ENCODE data around the gene PBX3. TPM values are rescaled to one million over a fixed set of nuclear protein-coding genes. Genes with fewer than 3 reads are reported as not detected.

PBX3 gene
- total RNA-seq, 1 donor from 2014 or later: 37.7 TPM

GRCh38 chr9:125910286-125910685, 163.1 kb downstream of the PBX3 start:
- Mint-ChIP-seq H3K27me3 (no peaks in the 10 kb centered on the region), H3K4me3 (ENCODE audit: low read depth) (no peak overlapping the region), H3K36me3 (ENCODE audit: insufficient read depth) (no peaks in the 10 kb centered on the region), H3K4me1 (ENCODE audit: low read depth) (peaks cover 5% of the 10 kb centered on the region), H3K27ac (no peak overlapping the region), H3K9me3 (ENCODE audit: low read depth) (no peaks in the 10 kb centered on the region)
- TF ChIP-seq, protein P1, sequence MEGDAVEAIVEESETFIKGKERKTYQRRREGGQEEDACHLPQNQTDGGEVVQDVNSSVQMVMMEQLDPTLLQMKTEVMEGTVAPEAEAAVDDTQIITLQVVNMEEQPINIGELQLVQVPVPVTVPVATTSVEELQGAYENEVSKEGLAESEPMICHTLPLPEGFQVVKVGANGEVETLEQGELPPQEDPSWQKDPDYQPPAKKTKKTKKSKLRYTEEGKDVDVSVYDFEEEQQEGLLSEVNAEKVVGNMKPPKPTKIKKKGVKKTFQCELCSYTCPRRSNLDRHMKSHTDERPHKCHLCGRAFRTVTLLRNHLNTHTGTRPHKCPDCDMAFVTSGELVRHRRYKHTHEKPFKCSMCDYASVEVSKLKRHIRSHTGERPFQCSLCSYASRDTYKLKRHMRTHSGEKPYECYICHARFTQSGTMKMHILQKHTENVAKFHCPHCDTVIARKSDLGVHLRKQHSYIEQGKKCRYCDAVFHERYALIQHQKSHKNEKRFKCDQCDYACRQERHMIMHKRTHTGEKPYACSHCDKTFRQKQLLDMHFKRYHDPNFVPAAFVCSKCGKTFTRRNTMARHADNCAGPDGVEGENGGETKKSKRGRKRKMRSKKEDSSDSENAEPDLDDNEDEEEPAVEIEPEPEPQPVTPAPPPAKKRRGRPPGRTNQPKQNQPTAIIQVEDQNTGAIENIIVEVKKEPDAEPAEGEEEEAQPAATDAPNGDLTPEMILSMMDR (IDR thresholded peaks at IDR 0.05; ENCODE audit: unreplicated experiment): no peak
- no peak for DNase-seq (ENCODE audit: low spot score, unreplicated experiment)

DNA sequence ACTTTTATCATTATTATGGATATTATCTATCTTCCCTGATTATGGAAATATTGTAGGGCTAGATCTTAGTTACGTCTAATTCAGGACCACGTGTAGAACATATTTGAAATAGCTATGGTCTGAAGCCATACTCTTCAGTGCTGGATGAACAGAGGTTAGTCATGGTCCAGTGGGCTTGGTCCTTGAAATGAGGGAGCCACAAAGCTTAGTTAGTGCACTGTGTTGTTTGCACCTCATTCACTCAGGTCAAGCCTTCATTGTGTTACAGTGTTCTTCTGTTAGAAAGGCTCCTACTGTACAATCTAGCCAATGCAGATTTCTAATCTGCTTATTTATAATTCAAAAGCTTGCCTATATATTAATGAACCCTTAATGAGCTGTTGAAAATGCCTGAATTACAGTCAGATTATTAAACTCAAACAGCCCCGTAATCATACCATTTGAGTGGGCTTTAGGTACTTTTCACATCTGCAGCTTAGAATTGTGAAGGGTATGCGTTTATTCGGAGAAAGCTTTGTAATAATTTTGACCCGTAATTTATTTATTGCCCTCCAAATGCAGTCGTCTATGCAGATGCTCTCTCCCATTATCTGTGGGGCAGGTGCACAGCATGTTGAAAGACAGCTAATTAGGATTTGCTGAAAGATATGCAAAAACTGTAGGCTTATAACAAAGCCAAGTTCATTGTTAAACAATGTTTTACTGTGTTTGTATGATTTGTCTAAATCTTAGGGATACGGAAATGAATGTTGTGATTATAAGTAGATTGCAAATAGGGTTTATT, 164.9 kb downstream of the PBX3 start:
- H3K27me3 Mint-ChIP-seq: no peaks in the 10 kb centered on the region
- peaks cover 6% of the 10 kb centered on the region for H3K4me1 Mint-ChIP-seq (ENCODE audit: low read depth)
- H3K36me3 Mint-ChIP-seq (ENCODE audit: insufficient read depth): no peaks in the 10 kb centered on the region
- no peak for DNase-seq (ENCODE audit: low spot score, unreplicated experiment)
- TF ChIP-seq, protein P1 (IDR thresholded peaks at IDR 0.05; ENCODE audit: unreplicated experiment): no peak
- no peak overlapping the region for H3K27ac Mint-ChIP-seq
- H3K9me3 Mint-ChIP-seq (ENCODE audit: low read depth): no peaks in the 10 kb centered on the region
- no peak overlapping the region for H3K4me3 Mint-ChIP-seq (ENCODE audit: low read depth)

DNA sequence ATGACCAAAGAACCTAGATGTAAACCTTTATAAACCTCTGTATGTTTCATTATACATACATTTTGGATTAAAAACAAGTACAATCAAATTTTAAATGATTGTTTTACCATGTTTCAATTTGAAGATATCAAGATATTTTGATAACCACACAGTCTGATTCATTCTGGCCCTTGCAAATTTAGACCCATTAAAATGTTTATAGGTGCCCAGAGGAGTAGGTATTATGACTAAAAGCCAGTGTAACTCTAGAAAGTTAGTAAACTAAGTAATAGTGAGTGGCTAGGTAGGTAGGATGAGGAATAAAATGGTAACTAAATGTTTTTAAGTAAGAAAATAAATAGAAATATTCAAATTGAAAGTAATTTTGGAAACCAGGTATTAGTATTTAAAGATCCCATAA, 165.5 kb downstream of the PBX3 start:
- Mint-ChIP-seq H3K4me3 (ENCODE audit: low read depth) (no peak overlapping the region), H3K36me3 (ENCODE audit: insufficient read depth) (no peaks in the 10 kb centered on the region), H3K27me3 (no peaks in the 10 kb centered on the region), H3K4me1 (ENCODE audit: low read depth) (peaks cover 6% of the 10 kb centered on the region), H3K27ac (no peak overlapping the region), H3K9me3 (ENCODE audit: low read depth) (no peaks in the 10 kb centered on the region)
- no peak for DNase-seq (ENCODE audit: low spot score, unreplicated experiment)
- TF ChIP-seq, protein P1 (IDR thresholded peaks at IDR 0.05; ENCODE audit: unreplicated experiment): no peak

- no peak for DNase-seq (ENCODE audit: low spot score, unreplicated experiment)
- Mint-ChIP-seq H3K4me3 (ENCODE audit: low read depth) (no peak overlapping the region), H3K4me1 (ENCODE audit: low read depth) (peaks cover 6% of the 10 kb centered on the region), H3K36me3 (ENCODE audit: insufficient read depth) (no peaks in the 10 kb centered on the region), H3K9me3 (ENCODE audit: low read depth) (no peaks in the 10 kb centered on the region), H3K27me3 (no peaks in the 10 kb centered on the region), H3K27ac (no peak overlapping the region)
- TF ChIP-seq, protein P1 (IDR thresholded peaks at IDR 0.05; ENCODE audit: unreplicated experiment): no peak
These were observed 166.4 kb downstream of the PBX3 start for GRCh38 chr9:125913551-125913950.

- no peak for DNase-seq (ENCODE audit: low spot score, unreplicated experiment)
- no peak overlapping the region for H3K27ac Mint-ChIP-seq
- H3K4me1 Mint-ChIP-seq (ENCODE audit: low read depth): peaks cover 6% of the 10 kb centered on the region
- no peaks in the 10 kb centered on the region for H3K27me3 Mint-ChIP-seq
- no peak overlapping the region for H3K4me3 Mint-ChIP-seq (ENCODE audit: low read depth)
- no peaks in the 10 kb centered on the region for H3K9me3 Mint-ChIP-seq (ENCODE audit: low read depth)
- no peaks in the 10 kb centered on the region for H3K36me3 Mint-ChIP-seq (ENCODE audit: insufficient read depth)
- TF ChIP-seq, protein P1 (IDR thresholded peaks at IDR 0.05; ENCODE audit: unreplicated experiment): no peak
These were observed 167.2 kb downstream of the PBX3 start for GRCh38 chr9:125914411-125914810.

Data from progenitor cell of endocrine pancreas (in vitro differentiated cells).